Dedifferentiated amniotic fluid mesenchymal stem cell (primary cell): ENCODE measurements around the gene GSTA1.
A peak's percentile ranks its signal among the peaks of the same experiment; 100 is the strongest.
"Not testable (repeated sequence)": the region's sequence is repeated elsewhere in the genome, so short reads cannot be mapped to it uniquely, and the experiment has no call there.

Experiments used
- DNase-seq: peaks from one replicate; pipeline ENCODE4 v3.0.0-alpha.2; 2016; ENCODE audit errors: extremely low spot score

GSTA1 gene

GRCh38 chr6:52808660-52809059 is 5.0 kb upstream of the GSTA1 start:
- no peak for DNase-seq

- no peak for DNase-seq
These were observed 810 bp downstream of the GSTA1 start for GRCh38 chr6:52802806-52803205.

GRCh38 chr6:52801188-52801841 is 2.3 kb downstream of the GSTA1 start:
- no peak for DNase-seq

- DNase-seq: peak; percentile 54
These were observed 4.3 kb downstream of the GSTA1 start for GRCh38 chr6:52799272-52799671.

- not testable (repeated sequence) for DNase-seq
These were observed 9.2 kb downstream of the GSTA1 start for GRCh38 chr6:52794366-52794765.

- no peak for DNase-seq
These were observed 12.8 kb downstream of the GSTA1 start for GRCh38 chr6:52790861-52791260.

GRCh38 chr6:52789658-52790057 is 14.0 kb downstream of the GSTA1 start:
- DNase-seq: not testable (repeated sequence)

- no peak for DNase-seq
These were observed 15.1 kb downstream of the GSTA1 start for GRCh38 chr6:52788478-52788877.

- DNase-seq: no peak
These were observed 15.7 kb downstream of the GSTA1 start for GRCh38 chr6:52787917-52788316.

- DNase-seq: no peak
These were observed 17.2 kb downstream of the GSTA1 start for GRCh38 chr6:52786249-52786956.

GRCh38 chr6:52782696-52783274 is 20.8 kb downstream of the GSTA1 start:
- not testable (repeated sequence) for DNase-seq

GRCh38 chr6:52782209-52782608 is 21.4 kb downstream of the GSTA1 start:
- not testable (repeated sequence) for DNase-seq

GRCh38 chr6:52779237-52779636 is 24.4 kb downstream of the GSTA1 start:
- no peak for DNase-seq

GRCh38 chr6:52776711-52777351 is 26.8 kb downstream of the GSTA1 start:
- not testable (repeated sequence) for DNase-seq

- DNase-seq: peak; percentile 53
These were observed 34.2 kb downstream of the GSTA1 start for GRCh38 chr6:52769399-52769798.

- not testable (repeated sequence) for DNase-seq
These were observed 36.0 kb downstream of the GSTA1 start for GRCh38 chr6:52767658-52768057.

GRCh38 chr6:52763322-52763916 is 40.2 kb downstream of the GSTA1 start, which contains the start of gene GSTA2:
TSS of gene GSTA2 (minus strand) at chr6:52763475. CDS start at chr6:52757947, 5,528 bp downstream.
- DNase-seq: not testable (repeated sequence)

- DNase-seq: not testable (repeated sequence)
These were observed 41.7 kb downstream of the GSTA1 start for GRCh38 chr6:52761673-52762491.

- DNase-seq: no peak
These were observed 43.4 kb downstream of the GSTA1 start for GRCh38 chr6:52760105-52760765.

- no peak for DNase-seq
These were observed 44.5 kb downstream of the GSTA1 start for GRCh38 chr6:52759085-52759484.
